Keratinocyte (primary cell): ENCODE measurements around the gene GNLY. TPM values are rescaled to one million over a fixed set of nuclear protein-coding genes. Genes with fewer than 3 reads are reported as not detected.

Experiments
- DNase-seq: peaks from one replicate; pipeline ENCODE4 v3.0.0-alpha.2; 2011; ENCODE audit warnings: low read depth, missing footprints, low spot score
- FAIRE-seq: peaks from 2 replicates; lab custom pipeline; 2011; peaks lifted over from hg19 to GRCh38; lab: Jason Lieb, UNC
- H2AFZ ChIP-seq: 2 replicates; pipeline ENCODE4 v1.6.0; 2012; ENCODE audit warnings: low read length, control low read depth, inconsistent platforms; ENCODE audit not compliant: control insufficient read depth
- H3K27ac ChIP-seq: 2 replicates; pipeline ENCODE4 v1.5.1; 2011; ENCODE audit warnings: low read length; ENCODE audit not compliant: control insufficient read depth, insufficient read depth
- H3K27me3 ChIP-seq: 3 replicates; pipeline ENCODE4 v1.6.0; 2011; ENCODE audit warnings: low read length; ENCODE audit not compliant: control insufficient read depth, insufficient read depth; ENCODE audit errors: extremely low read depth
- H3K36me3 ChIP-seq, 2 experiments: 2 replicates in 1 of 2; 3 replicates in 1 of 2; pipeline ENCODE4 v1.5.1; 2011; ENCODE audit warnings: low read length in 2 of 2, mild to moderate bottlenecking in 1 of 2; ENCODE audit not compliant: control insufficient read depth in 2 of 2, insufficient read depth in 2 of 2; ENCODE audit errors: extremely low read depth in 1 of 2
- H3K4me1 ChIP-seq: 3 replicates; pipeline ENCODE4 v1.5.1; 2011; ENCODE audit warnings: low read length; ENCODE audit not compliant: control insufficient read depth, insufficient read depth; ENCODE audit errors: extremely low read depth
- H3K4me2 ChIP-seq: 3 replicates; pipeline ENCODE4 v1.6.0; 2011; ENCODE audit warnings: low read depth, low read length; ENCODE audit not compliant: control insufficient read depth, insufficient read depth; ENCODE audit errors: extremely low read depth
- H3K4me3 ChIP-seq, 3 experiments: fragments of 200-600 bp in 1 of 3; sonication (generic) in 1 of 3; 2 replicates in 2 of 3; 3 replicates in 1 of 3; pipeline ENCODE4 v1.5.1; 2011 to 2016; ENCODE audit warnings: low read length in 3 of 3, mild to moderate bottlenecking in 3 of 3, control low read depth in 2 of 3, inconsistent platforms in 1 of 3, low read depth in 1 of 3, mixed read lengths in 1 of 3, mixed run types in 1 of 3, moderate library complexity in 1 of 3; ENCODE audit not compliant: control insufficient read depth in 2 of 3, insufficient read depth in 2 of 3; ENCODE audit errors: extremely low read depth in 1 of 3
- H3K79me2 ChIP-seq: 2 replicates; pipeline ENCODE4 v1.6.0; 2012; ENCODE audit warnings: low read length; ENCODE audit not compliant: control insufficient read depth, insufficient read depth
- H3K9ac ChIP-seq: 3 replicates; pipeline ENCODE4 v1.6.0; 2011; ENCODE audit warnings: low read length; ENCODE audit not compliant: control insufficient read depth, insufficient read depth; ENCODE audit errors: extremely low read depth
- H3K9me1 ChIP-seq: 3 replicates; pipeline ENCODE4 v1.6.0; 2011; ENCODE audit warnings: low read length; ENCODE audit not compliant: control insufficient read depth, insufficient read depth; ENCODE audit errors: extremely low read depth
- H3K9me3 ChIP-seq: 2 replicates; pipeline ENCODE4 v1.5.1; 2012; ENCODE audit warnings: low read depth, low read length; ENCODE audit not compliant: control insufficient read depth
- H4K20me1 ChIP-seq: 3 replicates; pipeline ENCODE4 v1.6.0; 2011; ENCODE audit warnings: low read length; ENCODE audit not compliant: control insufficient read depth, insufficient read depth; ENCODE audit errors: extremely low read depth
- EZH2 ChIP-seq: IDR thresholded peaks from one replicate; pipeline ENCODE4 v1.6.1; 2012; ENCODE audit warnings: inconsistent platforms, mild to moderate bottlenecking, low read length, moderate library complexity
- dilution Hi-C: fragments of 300-500 bp; cut with MboI; formaldehyde crosslinking; loops from one replicate; pipeline ENCODE4 v1.7.0; 2020; ENCODE audit warnings: low sequenced_read_pairs; ENCODE audit not compliant: extremely low pct_ligation_motif_present
- polyA plus RNA-seq, 5 experiments: library from polyadenylated mRNA; depleted of rRNA in 3 of 5; stranded (reverse) in 3 of 5; stranded (forward) in 1 of 5; unstranded in 1 of 5; fragments of >200 nt; gene quantifications; 1 replicate in 1 of 5; 2 replicates in 3 of 5; 3 replicates in 1 of 5; pipeline versions ENCODE4 v1.2.1 to v1.2.3, GENCODE V29; 2011 to 2012; ENCODE audit warnings: missing spikeins in 2 of 5, low read depth in 1 of 5, low replicate concordance in 1 of 5
- TF ChIP-seq, protein P1 (sequence below), 3 experiments: IDR thresholded peaks in 1 of 3; conservative IDR thresholded peaks in 1 of 3; optimal IDR thresholded peaks in 1 of 3; 2 replicates in 2 of 3; 3 replicates in 1 of 3; pipeline versions ENCODE3 to v1.5.1; 2011; ENCODE audit warnings: low read length in 3 of 3, mild to moderate bottlenecking in 3 of 3, moderate library complexity in 2 of 3, control low read depth in 1 of 3, inconsistent platforms in 1 of 3; ENCODE audit not compliant: insufficient read depth in 2 of 3; ENCODE audit errors: extremely low read depth in 1 of 3

The GNLY gene
- polyA plus RNA-seq, 1 donor (not counting 4 experiments of a cell fraction or from before 2014, with no cell fraction given): not detected

DNA sequence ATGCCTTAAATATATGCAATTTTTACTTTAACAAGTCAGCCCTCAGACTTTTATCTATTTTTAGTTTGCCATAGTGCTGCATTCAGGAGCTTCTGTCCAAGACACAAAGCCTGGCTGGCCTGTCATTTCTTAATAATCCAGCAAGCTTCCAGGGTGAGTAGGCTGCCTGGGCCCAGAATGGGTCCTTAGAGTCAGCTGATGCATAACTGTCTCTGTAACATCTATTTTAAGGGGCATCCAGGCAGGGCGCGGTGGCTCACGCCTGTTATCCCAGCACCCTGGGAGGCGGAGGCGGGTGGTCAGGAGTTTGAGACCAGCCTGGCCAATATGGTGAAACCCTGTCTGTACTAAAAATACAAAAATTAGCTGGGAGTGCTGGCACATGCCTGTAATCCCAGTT, 11.8 kb upstream of the GNLY start:
- Histone ChIP-seq H4K20me1 (no peaks in the 10 kb centered on the region), H3K9ac (no peak overlapping the region), H3K36me3 (no peaks in the 10 kb centered on the region), H3K79me2 (no peaks in the 10 kb centered on the region), H3K4me1 (no peaks in the 10 kb centered on the region), H3K27me3 (no peaks in the 10 kb centered on the region), H2AFZ (no peak overlapping the region), H3K4me3 (no peak overlapping the region), H3K27ac (no peak overlapping the region), H3K9me1 (no peaks in the 10 kb centered on the region), H3K9me3 (no peaks in the 10 kb centered on the region), H3K4me2 (no peak overlapping the region)
- DNase-seq: no peak
- TF ChIP-seq, protein P1, sequence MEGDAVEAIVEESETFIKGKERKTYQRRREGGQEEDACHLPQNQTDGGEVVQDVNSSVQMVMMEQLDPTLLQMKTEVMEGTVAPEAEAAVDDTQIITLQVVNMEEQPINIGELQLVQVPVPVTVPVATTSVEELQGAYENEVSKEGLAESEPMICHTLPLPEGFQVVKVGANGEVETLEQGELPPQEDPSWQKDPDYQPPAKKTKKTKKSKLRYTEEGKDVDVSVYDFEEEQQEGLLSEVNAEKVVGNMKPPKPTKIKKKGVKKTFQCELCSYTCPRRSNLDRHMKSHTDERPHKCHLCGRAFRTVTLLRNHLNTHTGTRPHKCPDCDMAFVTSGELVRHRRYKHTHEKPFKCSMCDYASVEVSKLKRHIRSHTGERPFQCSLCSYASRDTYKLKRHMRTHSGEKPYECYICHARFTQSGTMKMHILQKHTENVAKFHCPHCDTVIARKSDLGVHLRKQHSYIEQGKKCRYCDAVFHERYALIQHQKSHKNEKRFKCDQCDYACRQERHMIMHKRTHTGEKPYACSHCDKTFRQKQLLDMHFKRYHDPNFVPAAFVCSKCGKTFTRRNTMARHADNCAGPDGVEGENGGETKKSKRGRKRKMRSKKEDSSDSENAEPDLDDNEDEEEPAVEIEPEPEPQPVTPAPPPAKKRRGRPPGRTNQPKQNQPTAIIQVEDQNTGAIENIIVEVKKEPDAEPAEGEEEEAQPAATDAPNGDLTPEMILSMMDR (optimal IDR thresholded peaks at IDR 0.05 in 1 of 3, IDR thresholded peaks at IDR 0.05 in 1 of 3, conservative IDR thresholded peaks at IDR 0.05 in 1 of 3; ENCODE audit: extremely low read depth in 1 of 3, insufficient read depth in 2 of 3, low read length in 3 of 3): no peak
- TF ChIP-seq EZH2: no peak
- no peak for FAIRE-seq
- dilution Hi-C loops: no loop called here

DNA sequence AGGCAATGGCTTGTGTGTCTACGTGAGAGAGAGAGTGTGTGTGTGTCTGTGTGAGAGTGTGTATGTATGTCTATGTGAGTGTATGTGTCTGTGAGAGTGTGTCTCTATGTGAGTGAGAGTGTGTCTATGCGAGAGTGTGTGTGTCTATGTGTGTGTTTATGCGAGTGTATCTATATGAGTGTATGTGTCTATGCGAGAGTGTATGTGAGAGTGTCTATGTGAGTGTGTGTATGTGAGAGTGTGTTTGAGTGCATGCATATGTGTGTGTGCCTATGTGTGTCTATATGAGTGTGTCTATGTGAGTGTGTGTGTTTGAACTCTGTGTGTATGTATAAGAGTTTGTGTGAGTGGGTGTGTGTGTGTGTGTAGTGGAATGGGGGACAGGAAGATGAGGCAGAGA, 9.8 kb upstream of the GNLY start:
- no peaks in the 10 kb centered on the region for H3K36me3 ChIP-seq
- H3K9ac ChIP-seq: no peak overlapping the region
- no peak for DNase-seq
- no peaks in the 10 kb centered on the region for H3K79me2 ChIP-seq
- no peak overlapping the region for H3K27ac ChIP-seq
- H3K4me1 ChIP-seq: no peaks in the 10 kb centered on the region
- H2AFZ ChIP-seq: no peak overlapping the region
- H4K20me1 ChIP-seq: no peaks in the 10 kb centered on the region
- no peak overlapping the region for H3K4me2 ChIP-seq
- H3K9me1 ChIP-seq: no peaks in the 10 kb centered on the region
- no peak overlapping the region for H3K4me3 ChIP-seq
- FAIRE-seq: no peak
- no peaks in the 10 kb centered on the region for H3K27me3 ChIP-seq
- H3K9me3 ChIP-seq: no peaks in the 10 kb centered on the region
- TF ChIP-seq EZH2: no peak
- TF ChIP-seq, protein P1 (optimal IDR thresholded peaks at IDR 0.05 in 1 of 3, IDR thresholded peaks at IDR 0.05 in 1 of 3, conservative IDR thresholded peaks at IDR 0.05 in 1 of 3; ENCODE audit: extremely low read depth in 1 of 3, insufficient read depth in 2 of 3, low read length in 3 of 3): no peak
- dilution Hi-C loops: no loop called here
